NCI-H1930 (cell line): Measurements from ENCODE around the gene NEUROD2.
A peak's percentile ranks its signal among the peaks of the same experiment; 100 is the strongest.

Experiments used
- DNase-seq, 2 experiments: peaks; one replicate each; lab custom pipeline; 2025; lab: John Stamatoyannopoulos, UW

The NEUROD2 gene

GRCh38 chr17:39634384-39634871 is 26.7 kb upstream of the NEUROD2 start:
- DNase-seq = peak in 1 of 2 experiments; percentile 29

- DNase-seq = no peak
Observed at GRCh38 chr17:39633570-39634183, 26.0 kb upstream of the NEUROD2 start.

- DNase-seq = no peak
Observed at GRCh38 chr17:39632153-39632941, 24.6 kb upstream of the NEUROD2 start.

- no peak for DNase-seq
Observed at GRCh38 chr17:39631403-39631802, 23.7 kb upstream of the NEUROD2 start.

- no peak for DNase-seq
Observed at GRCh38 chr17:39629898-39630297, 22.2 kb upstream of the NEUROD2 start.

GRCh38 chr17:39629494-39629880 is 21.8 kb upstream of the NEUROD2 start:
- no peak for DNase-seq

- DNase-seq = no peak
Observed at GRCh38 chr17:39628655-39629493, 21.2 kb upstream of the NEUROD2 start.

- DNase-seq = no peak
Observed at GRCh38 chr17:39627712-39628516, 20.2 kb upstream of the NEUROD2 start.

GRCh38 chr17:39627047-39627711 is 19.5 kb upstream of the NEUROD2 start:
- no peak for DNase-seq

- no peak for DNase-seq
Observed at GRCh38 chr17:39626171-39627046, 18.7 kb upstream of the NEUROD2 start, which contains the start of gene PPP1R1B. TSS of gene PPP1R1B (plus strand) at chr17:39626952. CDS start at chr17:39627393, 441 bp downstream.

GRCh38 chr17:39625198-39625785 is 17.6 kb upstream of the NEUROD2 start:
- no peak for DNase-seq

GRCh38 chr17:39624313-39624712 is 16.6 kb upstream of the NEUROD2 start:
- DNase-seq = no peak

- DNase-seq = peak; percentile 45 to 64
Observed at GRCh38 chr17:39623356-39623950, 15.7 kb upstream of the NEUROD2 start.

- DNase-seq = peak in 1 of 2 experiments; percentile 31
Observed at GRCh38 chr17:39622380-39623006, 14.8 kb upstream of the NEUROD2 start.

GRCh38 chr17:39621523-39622379 is 14.0 kb upstream of the NEUROD2 start:
- peak; percentile 59 to 76 for DNase-seq

- DNase-seq = no peak
Observed at GRCh38 chr17:39619786-39620101, 12.0 kb upstream of the NEUROD2 start.

- no peak for DNase-seq
Observed at GRCh38 chr17:39618956-39619785, 11.5 kb upstream of the NEUROD2 start.
